Neural progenitor cell (in vitro differentiated cells): ENCODE results near the gene OR52E5.

ENCODE experiments used
- CTCF ChIP-seq: fragments of 200-600 bp; sonication (generic); IDR thresholded peaks from 2 replicates; pipeline ENCODE4 v1.5.1; 2017; ENCODE audit warnings: antibody characterized with exemption, mild to moderate bottlenecking
- EZH2phosphoT487 ChIP-seq: fragments of 200-600 bp; sonication (generic); IDR thresholded peaks from 2 replicates; pipeline ENCODE4 v1.6.1; 2017; ENCODE audit warnings: antibody characterized with exemption

GRCh38 chr11:5928271-5928670 is 35.3 kb downstream of the OR52E5 start:
- TF ChIP-seq CTCF (no peak), EZH2phosphoT487 (no peak)
